Lung (tissue), 12 donors: ENCODE results near the gene CASP3. TPM values are rescaled to one million over a fixed set of nuclear protein-coding genes. Genes with fewer than 3 reads are reported as not detected.
A peak's percentile ranks its signal among the peaks of the same experiment; 100 is the strongest.
"Not testable (repeated sequence)": the region's sequence is repeated elsewhere in the genome, so short reads cannot be mapped to it uniquely, and the experiment has no call there.

Source experiments
- ATAC-seq: fragments of 200-7000 bp; cut with Tn5 transposase; one replicate; pipeline ENCODE4 v1.9.1; 2020; ENCODE audit warnings: moderate number of reproducible peaks; ENCODE audit not compliant: insufficient read depth, low FRiP score
- DNase-seq, 3 donors: peaks; one replicate each; pipeline ENCODE4 v3.0.0-alpha.2; 2013 to 2017
- H3K27ac ChIP-seq, 2 donors: one replicate each; pipeline ENCODE4 v1.5.1; 2013; ENCODE audit warnings: mild to moderate bottlenecking in 2 of 2, moderate library complexity in 2 of 2, control low read depth in 1 of 2, inconsistent platforms in 1 of 2, low read depth in 1 of 2, low read length in 1 of 2
- H3K27me3 ChIP-seq, 3 donors: one replicate each; pipeline ENCODE4 v1.5.1; 2013; ENCODE audit warnings: low read length in 2 of 3; ENCODE audit not compliant: control insufficient read depth in 3 of 3, insufficient read depth in 3 of 3
- H3K36me3 ChIP-seq, 4 donors: one replicate each; pipeline ENCODE4 v1.5.1; 2013; ENCODE audit warnings: low read length in 4 of 4, mild to moderate bottlenecking in 1 of 4, moderate library complexity in 1 of 4; ENCODE audit not compliant: control insufficient read depth in 4 of 4, insufficient read depth in 4 of 4
- H3K4me1 ChIP-seq, 5 donors: one replicate each; pipeline ENCODE4 v1.5.1; 2013; ENCODE audit warnings: low read length in 5 of 5, mild to moderate bottlenecking in 2 of 5, moderate library complexity in 1 of 5; ENCODE audit not compliant: control insufficient read depth in 5 of 5, insufficient read depth in 5 of 5
- H3K4me3 ChIP-seq: one replicate; pipeline ENCODE4 v1.5.1; 2013; ENCODE audit warnings: mild to moderate bottlenecking, control low read depth, moderate library complexity
- H3K9ac ChIP-seq, 2 donors: one replicate each; pipeline ENCODE4 v1.5.1; 2013; ENCODE audit warnings: low read length in 2 of 2, control low read depth in 1 of 2; ENCODE audit not compliant: insufficient read depth in 1 of 2
- H3K9me3 ChIP-seq, 4 donors: one replicate each; pipeline ENCODE4 v1.5.1; 2013; ENCODE audit warnings: low read length in 3 of 4, mild to moderate bottlenecking in 1 of 4, moderate library complexity in 1 of 4; ENCODE audit not compliant: control insufficient read depth in 4 of 4, insufficient read depth in 3 of 4
- WGBS, 2 donors: extraction: QIAGEN DNeasy Blood & Tissue Kit; methylation state at CpG; one replicate each; pipeline ENCODE4 v1.1.7; 2013; 5-methylcytosine and 5-hydroxymethylcytosine counted together
- polyA plus RNA-seq, 2 donors: library from polyadenylated mRNA; stranded (reverse); fragments of 200-250 nt; gene quantifications; one replicate each; pipeline ENCODE4 v1.2.1, GENCODE V29; 2013
- total RNA-seq, 2 donors: library from RNA; depleted of rRNA in 1 of 2; stranded (reverse); fragments of >200 nt in 1 of 2; gene quantifications; one replicate each; pipeline ENCODE4 v1.2.1, GENCODE V29; 2014 to 2021
- TF ChIP-seq, protein P1 (sequence below): IDR thresholded peaks from 2 replicates; pipeline ENCODE4 v1.5.1; 2012; ENCODE audit warnings: mild to moderate bottlenecking; ENCODE audit errors: control extremely low read depth, extremely low read depth
- donor health status: control.
- donor health status: control.
- donor health status: Bipolar disorder and iron deficiency.
- donor health status: healthy.
- donor health status: DM: yes; HTN: yes; CAD: no.

CASP3 gene
- total and polyA plus RNA-seq, 4 donors: 9.3 to 30.4 (median 16.7) TPM

- DNase-seq (peak in 2 of 3 donors; percentile 11 to 16), ATAC-seq (no peak)
- TF ChIP-seq, protein P1, sequence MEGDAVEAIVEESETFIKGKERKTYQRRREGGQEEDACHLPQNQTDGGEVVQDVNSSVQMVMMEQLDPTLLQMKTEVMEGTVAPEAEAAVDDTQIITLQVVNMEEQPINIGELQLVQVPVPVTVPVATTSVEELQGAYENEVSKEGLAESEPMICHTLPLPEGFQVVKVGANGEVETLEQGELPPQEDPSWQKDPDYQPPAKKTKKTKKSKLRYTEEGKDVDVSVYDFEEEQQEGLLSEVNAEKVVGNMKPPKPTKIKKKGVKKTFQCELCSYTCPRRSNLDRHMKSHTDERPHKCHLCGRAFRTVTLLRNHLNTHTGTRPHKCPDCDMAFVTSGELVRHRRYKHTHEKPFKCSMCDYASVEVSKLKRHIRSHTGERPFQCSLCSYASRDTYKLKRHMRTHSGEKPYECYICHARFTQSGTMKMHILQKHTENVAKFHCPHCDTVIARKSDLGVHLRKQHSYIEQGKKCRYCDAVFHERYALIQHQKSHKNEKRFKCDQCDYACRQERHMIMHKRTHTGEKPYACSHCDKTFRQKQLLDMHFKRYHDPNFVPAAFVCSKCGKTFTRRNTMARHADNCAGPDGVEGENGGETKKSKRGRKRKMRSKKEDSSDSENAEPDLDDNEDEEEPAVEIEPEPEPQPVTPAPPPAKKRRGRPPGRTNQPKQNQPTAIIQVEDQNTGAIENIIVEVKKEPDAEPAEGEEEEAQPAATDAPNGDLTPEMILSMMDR: no peak
- H3K4me3 ChIP-seq: no peak overlapping the region
- H3K4me1 ChIP-seq: peaks cover 0 to 8% (median 0%) of the 10 kb centered on the region in 5 donors
- H3K9me3 ChIP-seq: no peaks in the 10 kb centered on the region
- peaks cover 9 to 29% (median 18%) of the 10 kb centered on the region in 4 donors for H3K36me3 ChIP-seq
- no peak overlapping the region for H3K9ac ChIP-seq
- 43 to 63% methylated on average over 6 of the region's 6 CpGs for WGBS, 2 donors
- H3K27me3 ChIP-seq: no peaks in the 10 kb centered on the region
- no peak overlapping the region for H3K27ac ChIP-seq
Observed at GRCh38 chr4:184664445-184665210, 15.4 kb upstream of the CASP3 start.

- TF ChIP-seq, protein P1: no peak
- Histone ChIP-seq H3K4me3 (no peak overlapping the region), H3K27me3 (no peaks in the 10 kb centered on the region), H3K9me3 (no peaks in the 10 kb centered on the region), H3K9ac (no peak overlapping the region), H3K27ac (no peak overlapping the region), H3K4me1 (peaks cover 0 to 2% (median 0%) of the 10 kb centered on the region in 5 donors), H3K36me3 (peaks cover 4 to 28% (median 11%) of the 10 kb centered on the region in 4 donors)
- DNase-seq (no peak), ATAC-seq (no peak)
- 43 to 71% methylated on average over 1 of the region's 1 CpG for WGBS, 2 donors
Observed at GRCh38 chr4:184662236-184662635, 13.0 kb upstream of the CASP3 start.

DNA sequence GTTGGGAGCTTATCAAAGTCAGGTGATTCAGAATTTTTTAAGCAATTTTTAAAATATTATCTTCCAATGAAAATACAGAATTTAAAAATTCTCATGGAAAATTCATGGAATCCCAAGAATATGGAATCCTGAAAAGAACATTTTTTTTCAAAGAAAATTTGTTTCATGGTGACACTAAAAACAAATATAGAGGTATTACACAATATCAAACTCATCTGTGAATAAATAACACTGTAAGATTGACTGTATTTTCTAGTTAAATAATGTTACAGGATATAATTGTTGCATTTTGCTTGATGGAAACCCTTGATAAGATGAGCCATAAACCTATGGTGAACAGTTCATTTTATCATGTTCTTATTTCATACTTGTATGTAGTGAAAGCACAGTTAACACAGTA lies 11.7 kb upstream of the CASP3 start:
- no peak for ATAC-seq
- no peak overlapping the region for H3K4me3 ChIP-seq
- H3K36me3 ChIP-seq: peaks cover 2 to 24% (median 11%) of the 10 kb centered on the region in 4 donors
- no peak overlapping the region for H3K27ac ChIP-seq
- TF ChIP-seq, protein P1: no peak
- no peak overlapping the region for H3K9ac ChIP-seq
- no peaks in the 10 kb centered on the region for H3K9me3 ChIP-seq
- DNase-seq: no peak
- no peaks in the 10 kb centered on the region for H3K27me3 ChIP-seq
- H3K4me1 ChIP-seq: peaks cover 0 to 2% (median 0%) of the 10 kb centered on the region in 5 donors

DNA sequence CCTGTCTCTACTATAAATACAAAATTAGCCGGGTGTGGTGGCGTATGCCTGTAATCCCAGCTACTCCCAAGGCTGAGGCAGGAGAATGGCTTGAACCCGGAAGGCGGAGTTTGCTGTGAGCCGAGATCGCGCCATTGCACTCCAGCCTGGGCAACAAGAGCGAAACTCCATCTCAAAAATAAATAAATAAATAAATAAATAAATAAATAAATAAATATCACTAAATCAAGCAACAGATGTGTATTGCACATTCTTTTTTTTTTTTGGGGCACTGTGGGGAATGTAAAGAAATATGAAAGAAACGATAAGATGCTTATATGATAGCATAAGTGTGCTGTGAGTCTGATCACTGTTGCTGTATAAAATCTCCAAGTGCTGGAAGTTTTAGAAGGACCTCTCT lies 8.6 kb upstream of the CASP3 start:
- H3K9ac ChIP-seq, H3K4me3 ChIP-seq, H3K27ac ChIP-seq, H3K4me1 ChIP-seq, H3K27me3 ChIP-seq, DNase-seq, H3K9me3 ChIP-seq, ATAC-seq: not testable (repeated sequence)
- 98 to 99% methylated on average over 9 of the region's 9 CpGs for WGBS, 2 donors
- peaks cover 2 to 22% (median 10%) of the 10 kb centered on the region in 4 donors for H3K36me3 ChIP-seq
